Gastrocnemius medialis (tissue), 4 donors: ENCODE measurements around the gene PBX1.

Experiments
- CTCF ChIP-seq, 5 experiments: fragments of 450-650 bp in 3 of 5; fragments of 200-600 bp in 2 of 5; sonication (generic) in 2 of 5; IDR thresholded peaks in 4 of 5; conservative IDR thresholded peaks in 1 of 5; 1 replicate in 4 of 5; 2 replicates in 1 of 5; pipeline ENCODE4 v1.5.1; 2016 to 2019; ENCODE audit warnings: antibody characterized with exemption in 5 of 5, mild to moderate bottlenecking in 3 of 5, moderate library complexity in 3 of 5
- POLR2A ChIP-seq, 2 donors: fragments of 450-650 bp; IDR thresholded peaks; one replicate each; pipeline ENCODE4 v1.6.1; 2017; ENCODE audit warnings: antibody characterized with exemption in 2 of 2, mild to moderate bottlenecking in 2 of 2, moderate library complexity in 2 of 2

GRCh38 chr1:164645921-164646320 lies 86.9 kb downstream of the PBX1 start:
- no peak for TF ChIP-seq CTCF (IDR thresholded peaks at IDR 0.05 in 4 of 5, conservative IDR thresholded peaks at IDR 0.05 in 1 of 5)
- TF ChIP-seq POLR2A (IDR thresholded peaks at IDR 0.05) = no peak
